HK-2 (cell line): ENCODE results near the gene RAB14.
"Not testable (repeated sequence)": the region's sequence is repeated elsewhere in the genome, so short reads cannot be mapped to it uniquely, and the experiment has no call there.

Experiments used
- DNase-seq: peaks from one replicate; pipeline ENCODE4 v3.0.0-alpha.2; 2018; ENCODE audit not compliant: unreplicated experiment

The RAB14 gene

DNA sequence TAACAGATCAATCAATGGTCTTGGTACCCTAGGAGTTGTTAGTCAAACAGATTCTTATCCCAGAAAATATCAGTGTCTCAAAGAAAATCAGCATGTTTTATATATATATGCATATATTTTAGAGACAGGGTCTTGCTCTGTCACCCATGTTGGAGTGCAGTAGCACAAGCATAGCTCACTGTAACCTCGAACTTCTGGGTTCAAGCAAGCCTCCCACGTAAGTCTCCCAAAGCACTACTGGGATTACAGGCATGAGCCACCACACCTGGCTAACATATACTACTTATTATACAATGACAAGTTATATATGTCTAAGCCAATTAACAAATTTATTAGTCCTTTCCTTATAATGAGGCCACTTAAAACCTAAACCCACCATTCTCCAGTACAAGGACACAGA, 10.4 kb downstream of the RAB14 start:
- no peak for DNase-seq

DNA sequence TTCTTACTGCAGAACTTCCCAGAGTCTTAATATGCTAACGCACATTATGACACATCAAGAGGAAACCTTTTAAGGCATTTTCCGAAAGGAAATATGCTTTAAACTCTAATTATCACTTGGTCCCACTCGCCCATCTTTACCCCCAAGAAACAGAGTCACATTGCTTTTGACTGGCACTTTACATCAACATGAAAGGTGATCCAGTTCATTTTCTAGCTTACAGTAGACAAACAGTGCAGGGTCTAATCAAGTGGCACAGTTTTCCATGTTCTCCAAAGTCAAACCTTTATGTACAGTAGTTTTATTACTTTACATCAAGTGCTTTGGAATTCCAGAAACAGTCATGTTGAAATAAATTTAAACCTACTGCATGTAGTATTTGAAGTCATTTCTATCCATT, 12.0 kb downstream of the RAB14 start:
- DNase-seq, result no peak

DNA sequence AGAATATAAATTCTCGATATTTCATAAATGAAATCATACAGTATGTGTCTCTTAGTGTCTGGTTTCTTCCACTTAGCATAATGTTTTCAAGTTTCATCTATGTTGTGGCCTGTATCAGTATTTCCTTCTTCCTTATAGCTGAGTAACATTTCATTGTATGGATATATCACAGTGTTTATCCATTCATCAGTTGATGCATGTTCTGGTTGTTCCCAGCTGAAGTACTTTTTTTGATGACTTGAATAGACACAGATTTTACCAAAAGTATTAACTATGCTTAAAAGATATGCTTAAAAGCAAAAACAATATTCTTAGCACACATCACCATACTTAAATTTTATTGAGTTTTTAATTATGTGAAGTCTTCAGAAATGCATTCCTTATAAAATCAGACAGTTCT, 12.7 kb downstream of the RAB14 start:
- DNase-seq, result no peak

DNA sequence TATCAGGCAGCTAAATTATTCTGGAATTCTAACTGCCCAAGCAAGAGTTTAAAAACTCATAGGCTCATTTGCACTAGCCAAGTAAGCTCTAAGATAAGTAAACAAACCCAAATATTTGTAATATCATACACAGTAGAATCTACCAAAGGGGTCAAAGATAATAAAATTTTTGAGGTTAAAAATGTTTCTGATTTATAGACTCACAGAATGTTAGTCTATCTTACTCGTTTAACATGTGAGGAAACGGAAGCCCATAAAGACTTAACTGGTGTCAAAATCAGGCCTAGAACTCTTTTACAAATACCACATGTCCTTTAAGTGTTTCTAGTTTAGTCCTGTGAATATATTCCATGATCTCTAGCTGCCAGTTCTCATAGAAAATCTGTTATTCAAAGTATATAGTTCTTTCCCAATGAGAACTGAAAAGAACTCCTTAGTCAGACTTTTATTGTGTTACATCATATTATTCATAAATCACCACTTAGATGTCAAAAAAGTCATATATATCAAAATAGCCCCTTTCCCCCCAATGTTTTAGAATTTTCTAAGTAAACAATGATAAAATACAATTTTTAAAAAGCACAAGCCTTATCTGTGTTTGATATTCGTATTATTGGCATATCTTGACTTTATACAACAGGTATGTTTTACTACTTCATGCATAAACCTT, 13.9 kb downstream of the RAB14 start:
- DNase-seq, result no peak

DNA sequence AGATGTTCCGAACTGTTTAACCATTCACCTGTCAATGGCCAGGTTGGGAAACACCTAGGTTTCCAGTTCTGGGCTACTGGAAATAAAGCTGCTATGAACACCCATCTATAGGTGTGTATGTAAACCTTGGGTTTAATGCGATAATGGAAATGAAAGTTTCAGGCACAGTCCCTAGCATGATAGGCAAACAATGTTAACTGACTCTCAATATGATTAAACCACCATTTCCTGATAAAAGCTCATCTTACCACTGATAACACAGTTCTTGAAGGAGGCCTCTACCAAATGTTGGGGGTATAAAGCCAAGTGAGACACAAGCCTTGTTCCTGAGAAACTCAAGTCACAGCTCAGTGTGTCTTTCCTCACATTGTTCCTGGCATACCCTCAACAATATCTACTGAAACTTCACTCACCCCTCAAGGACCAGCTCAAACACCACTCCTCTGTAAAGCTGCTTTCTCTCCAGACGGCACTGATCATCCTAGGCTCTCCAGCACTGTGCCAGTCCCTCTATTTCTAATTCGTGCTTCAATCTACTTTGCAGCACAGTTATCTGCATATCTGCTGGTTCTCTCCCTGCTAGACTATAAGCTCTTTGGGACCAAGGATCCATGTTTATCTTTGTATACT, 15.8 kb downstream of the RAB14 start:
- DNase-seq, result no peak

DNA sequence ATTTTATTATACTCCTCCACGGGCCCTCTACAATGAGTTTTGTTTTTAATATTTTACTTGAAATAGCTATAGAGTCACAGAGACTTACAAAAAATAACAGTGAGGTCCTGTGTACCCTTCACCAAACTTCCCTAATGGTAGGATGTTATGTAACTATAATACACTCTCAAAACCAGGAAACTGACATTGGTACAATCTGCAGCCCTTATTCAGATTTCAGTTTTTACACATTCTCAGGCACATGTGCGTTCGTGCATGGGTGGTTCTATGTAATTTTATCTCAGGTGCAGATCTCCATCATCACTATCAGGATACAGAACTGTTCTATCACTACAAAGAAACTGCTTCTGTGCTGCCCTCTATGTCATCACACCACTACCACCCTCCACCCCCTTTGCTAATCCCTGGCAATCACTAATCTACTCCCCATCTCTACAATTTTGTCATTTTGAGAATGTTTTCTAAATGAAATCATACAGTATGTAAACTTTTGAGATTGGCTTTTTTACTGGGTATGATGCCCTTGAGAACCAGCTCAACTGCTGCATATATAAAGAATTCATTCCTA, 16.4 kb downstream of the RAB14 start:
- no peak for DNase-seq

DNA sequence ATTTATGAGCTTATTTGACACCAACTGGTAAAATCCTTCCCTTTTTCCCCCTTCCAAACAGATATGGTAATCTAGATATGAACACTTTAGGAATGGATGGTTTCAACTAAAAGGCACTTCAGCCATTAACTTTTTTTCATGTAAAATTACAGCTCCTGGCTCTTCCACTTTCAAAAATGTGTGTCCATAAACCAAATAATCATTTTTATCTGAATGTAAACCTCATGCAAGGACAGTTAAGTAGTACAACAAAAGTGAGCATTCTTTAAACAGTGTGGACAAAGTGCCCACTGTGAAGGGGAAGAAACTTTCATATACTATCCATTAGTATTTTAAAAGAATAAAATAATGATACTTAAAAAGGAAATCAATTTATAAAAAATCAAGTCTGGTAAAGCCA, 17.2 kb downstream of the RAB14 start:
- no peak for DNase-seq

DNA sequence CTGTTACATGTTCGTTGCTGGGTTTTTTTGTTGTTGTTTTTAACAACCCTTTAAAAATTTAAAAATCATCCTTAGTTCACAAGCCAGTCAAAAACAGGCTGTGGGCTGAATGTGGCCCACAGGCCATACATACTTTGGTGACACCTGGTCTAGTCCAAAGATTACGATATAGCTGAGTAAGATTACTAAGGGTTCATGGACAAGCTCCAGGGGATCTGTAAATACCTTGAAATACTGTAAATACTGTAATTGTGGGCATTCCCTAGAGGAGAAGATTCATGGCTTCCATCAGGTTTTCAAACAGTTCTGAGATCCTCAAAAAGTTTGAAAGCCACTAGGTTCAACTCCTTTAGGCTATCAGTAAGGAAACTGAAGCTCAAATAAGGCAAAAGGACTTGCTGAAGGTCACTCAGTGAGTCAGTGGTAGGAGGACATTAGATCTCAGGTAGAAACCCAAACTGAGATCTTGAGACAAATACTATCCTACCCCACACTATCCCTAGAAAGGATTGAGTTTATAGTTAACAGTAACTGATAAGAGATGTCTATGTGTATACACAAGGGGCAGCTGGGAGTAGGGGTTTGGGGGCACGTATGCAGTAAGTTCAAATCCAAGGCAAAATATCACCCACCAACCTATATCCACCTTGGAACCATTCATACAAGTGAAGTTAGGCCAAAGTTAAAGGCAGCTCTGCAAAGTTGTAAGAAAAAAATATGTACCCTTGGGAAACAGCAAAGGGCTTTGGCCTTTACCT, 17.8 kb downstream of the RAB14 start:
- no peak for DNase-seq

DNA sequence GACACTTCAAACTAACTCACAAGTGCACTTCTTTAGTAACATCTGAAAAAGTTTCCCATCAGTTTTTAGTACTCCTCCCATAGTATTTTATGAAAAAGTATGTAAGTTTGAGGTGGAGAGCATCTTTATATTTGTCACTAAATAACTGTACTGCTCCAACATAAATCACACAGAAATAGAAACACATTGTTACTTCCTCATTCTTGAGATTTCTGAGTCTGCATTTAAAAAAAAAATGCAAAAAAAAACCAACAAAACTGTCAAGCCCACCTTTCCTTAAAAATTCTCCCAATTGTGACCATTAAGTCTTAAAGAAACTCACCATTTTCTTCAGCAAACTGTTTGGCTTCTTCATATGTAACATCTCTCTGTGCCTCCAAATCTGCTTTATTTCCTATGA, 18.7 kb downstream of the RAB14 start:
- no peak for DNase-seq

DNA sequence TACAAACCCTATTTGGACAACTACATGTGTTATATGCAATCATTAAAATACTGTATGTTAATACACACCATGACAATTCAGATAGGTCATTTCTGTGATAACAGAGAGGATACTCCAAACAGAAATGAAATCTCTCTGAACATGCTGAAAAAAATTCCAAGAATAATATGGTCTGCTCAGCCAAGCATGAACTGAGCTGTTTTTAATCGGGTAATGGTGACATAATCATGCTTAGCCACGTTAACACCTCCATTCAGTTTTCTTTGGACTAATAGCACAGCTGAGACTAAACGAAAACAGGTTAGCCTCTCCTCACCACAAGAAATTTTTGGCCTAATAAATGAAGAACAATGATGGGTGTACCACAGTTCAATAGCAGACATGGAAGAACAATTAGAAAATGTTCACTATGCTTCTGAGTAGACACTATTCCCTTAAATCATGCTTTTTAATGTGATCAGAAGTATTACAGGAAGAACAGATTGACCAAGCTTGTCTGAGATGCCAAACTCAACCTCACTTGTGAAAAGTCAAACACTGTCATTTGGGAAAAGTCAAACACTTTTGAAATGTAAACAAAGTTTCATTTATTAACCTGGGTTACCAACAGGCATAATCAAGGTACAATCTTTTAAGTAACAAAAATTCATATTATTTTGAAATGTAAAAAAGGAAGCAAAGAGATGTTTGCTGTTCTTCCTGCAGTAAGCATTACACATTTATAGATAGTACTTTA, 19.4 kb downstream of the RAB14 start:
- no peak for DNase-seq

DNA sequence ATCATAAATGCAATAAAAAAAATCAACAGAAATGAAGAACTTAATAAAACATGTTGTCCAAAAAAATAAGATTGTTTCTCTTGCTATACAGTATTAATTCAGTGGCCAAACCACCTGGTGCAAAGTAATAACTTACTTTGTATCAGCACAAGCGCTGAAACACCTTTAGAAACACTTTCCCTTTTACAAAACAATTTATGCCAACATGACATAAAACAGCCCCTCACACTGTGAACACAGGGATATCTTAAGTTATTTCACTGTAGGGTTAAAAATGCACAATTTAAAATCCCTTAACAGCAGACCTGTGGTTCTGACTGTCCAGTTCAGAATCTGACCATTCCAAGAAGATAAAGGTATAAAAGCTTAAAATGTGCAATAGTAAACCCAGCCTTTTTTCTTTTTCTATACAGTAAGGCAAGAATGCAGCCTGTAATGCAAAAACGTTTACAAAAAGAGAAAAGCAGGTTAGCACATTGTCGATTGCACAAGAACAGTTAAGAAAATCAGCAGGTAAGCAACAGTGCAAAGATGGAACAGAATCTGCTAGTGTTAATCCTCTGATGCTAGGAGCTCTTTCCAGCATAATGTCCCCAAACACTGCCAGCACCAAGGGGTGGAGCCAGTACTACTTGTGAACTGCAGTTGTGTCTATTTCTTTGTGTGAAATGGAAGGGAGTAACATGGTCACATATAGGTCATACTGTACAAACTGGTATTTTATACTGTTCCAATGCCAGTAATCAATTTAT, 21.6 kb downstream of the RAB14 start:
- no peak for DNase-seq

DNA sequence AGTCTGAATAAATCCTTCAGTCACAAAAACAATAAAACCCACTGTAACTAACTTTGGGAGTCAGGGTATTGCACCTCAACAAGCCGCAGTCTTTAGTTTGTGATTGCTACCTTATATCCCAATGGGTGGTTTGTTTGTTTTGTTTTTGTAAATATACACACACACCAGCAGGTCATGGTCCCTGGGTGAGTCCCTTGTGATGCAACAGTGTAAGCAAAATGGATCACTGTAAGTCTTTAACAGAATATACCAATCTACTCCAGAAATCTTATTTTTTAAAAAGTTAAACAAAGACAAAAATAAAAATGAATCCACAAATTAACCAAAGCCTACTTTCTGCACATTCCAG, 22.3 kb downstream of the RAB14 start:
- not testable (repeated sequence) for DNase-seq

DNA sequence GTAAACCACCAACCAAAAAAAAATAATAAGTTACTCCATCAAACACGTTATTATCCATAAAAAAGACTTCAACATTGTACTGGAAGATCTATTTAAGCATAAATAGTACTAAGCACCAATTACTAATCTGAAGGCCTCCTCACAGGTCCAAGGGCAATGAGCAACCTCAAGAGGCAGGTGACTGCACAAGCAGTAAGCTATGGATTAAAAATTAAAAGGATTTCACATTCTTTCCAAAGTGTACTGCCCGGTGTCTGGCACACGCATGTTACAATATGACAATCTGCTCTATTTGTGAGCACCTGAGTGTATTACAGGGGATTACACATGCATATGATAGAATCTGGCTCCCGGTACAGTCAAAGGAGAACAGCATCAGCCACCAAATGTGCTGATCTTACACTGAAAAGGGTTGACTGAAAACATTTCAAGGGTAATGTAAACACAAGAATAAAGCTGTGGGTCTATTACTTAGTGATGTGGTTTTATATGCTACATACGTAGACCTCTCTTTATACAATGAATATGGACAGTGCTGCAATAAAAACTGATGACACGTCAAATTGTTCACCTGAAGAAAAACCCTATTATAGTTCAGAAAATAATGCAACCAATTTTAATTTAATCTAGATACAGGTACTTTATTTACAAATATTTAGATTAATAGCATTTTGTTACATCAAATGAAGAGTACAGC, 22.8 kb downstream of the RAB14 start:
- DNase-seq, result no peak

DNA sequence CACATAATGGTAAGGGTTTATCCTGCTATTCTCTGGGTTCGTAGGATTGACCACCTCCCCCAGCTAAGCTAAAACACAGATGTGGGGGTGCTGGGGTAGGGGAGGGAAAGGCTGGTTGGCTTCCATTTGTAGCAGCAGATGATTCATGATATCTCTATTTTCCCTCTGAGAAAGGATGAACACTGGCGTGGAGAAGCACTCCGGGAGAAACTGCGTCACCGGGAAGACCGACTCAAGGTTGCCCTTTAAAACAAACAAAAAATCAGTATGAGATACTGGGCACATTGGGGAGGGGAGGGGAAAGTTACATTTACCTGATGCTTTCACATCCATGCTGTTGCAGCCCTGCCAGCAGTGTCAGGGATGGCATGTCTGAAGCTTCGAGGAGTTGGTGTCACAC, 28.2 kb downstream of the RAB14 start:
- DNase-seq, result no peak

DNA sequence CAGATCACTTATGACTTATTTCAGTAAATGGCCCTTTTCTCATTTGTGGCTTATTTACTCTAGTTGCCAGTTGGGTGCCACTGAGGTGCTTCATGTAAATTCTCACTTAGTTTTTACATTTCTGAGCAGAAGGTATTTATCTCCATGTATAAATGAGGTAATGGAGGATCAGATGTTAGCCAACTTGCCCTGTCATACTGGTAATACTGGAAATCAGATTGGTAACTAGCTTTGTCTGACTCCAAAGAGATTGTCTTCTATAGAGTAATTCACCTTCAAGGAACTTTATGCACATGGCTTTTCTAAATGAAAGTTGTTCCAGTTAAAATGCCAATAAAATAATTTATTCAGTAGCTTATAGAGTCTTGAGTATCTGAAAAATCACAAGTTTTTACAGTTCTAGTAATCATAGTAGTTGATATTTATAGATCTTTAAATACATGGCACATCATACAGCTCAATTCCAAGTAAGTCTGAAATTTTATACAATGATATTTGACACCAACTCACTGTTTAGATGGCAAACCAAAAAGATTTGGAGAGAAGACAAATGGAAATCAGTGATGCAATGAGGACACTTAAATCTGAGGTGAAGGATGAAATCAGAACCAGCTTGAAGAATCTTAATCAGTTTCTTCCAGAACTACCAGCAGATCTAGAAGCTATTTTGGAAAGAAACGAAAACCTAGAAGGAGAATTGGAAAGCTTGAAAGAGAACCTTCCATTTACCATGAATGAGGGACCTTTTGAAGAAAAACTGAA, 28.8 kb downstream of the RAB14 start:
- no peak for DNase-seq

DNA sequence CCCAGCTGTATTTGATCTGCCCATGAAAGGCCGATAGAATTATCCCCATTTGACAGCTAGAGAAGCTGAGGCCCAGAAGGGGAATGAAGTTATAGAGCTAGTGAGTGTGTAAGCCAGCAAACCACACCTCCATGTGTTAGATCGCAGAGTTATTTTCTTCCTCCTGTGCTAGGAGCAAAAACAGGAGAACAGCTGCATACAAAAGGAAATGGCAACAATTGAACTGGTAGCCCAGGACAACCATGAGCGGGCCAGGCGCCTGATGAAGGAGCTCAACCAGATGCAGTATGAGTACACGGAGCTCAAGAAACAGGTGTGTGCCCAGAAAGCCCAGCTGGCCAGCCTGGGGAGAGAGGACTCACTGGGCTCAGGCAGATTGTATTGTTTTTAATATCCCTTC, 30.4 kb downstream of the RAB14 start:
- no peak for DNase-seq

DNA sequence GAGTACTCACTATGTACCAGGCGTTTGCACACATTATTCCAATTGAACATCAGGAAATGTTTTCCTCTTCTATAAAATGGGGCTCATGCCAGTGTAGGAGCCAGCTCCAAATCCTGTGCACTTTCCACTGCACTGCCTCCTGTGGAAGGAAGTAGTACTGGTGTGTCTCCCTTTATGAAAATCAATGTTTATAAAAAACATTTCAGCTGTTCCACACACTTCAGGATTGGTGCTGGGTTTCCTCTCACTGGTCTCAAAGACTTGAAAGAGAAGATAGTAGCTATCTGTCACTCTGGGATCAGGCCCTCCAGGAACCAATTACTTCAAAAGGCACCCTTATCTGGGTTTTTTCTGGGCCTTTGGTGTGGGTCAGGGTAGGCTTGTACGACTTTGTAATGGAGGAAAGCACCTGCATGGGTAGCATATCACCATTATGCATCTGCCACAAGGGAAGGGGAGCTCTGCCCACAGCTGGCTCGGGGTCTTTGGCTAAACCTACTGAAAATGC, 32.5 kb downstream of the RAB14 start:
- no peak for DNase-seq

DNA sequence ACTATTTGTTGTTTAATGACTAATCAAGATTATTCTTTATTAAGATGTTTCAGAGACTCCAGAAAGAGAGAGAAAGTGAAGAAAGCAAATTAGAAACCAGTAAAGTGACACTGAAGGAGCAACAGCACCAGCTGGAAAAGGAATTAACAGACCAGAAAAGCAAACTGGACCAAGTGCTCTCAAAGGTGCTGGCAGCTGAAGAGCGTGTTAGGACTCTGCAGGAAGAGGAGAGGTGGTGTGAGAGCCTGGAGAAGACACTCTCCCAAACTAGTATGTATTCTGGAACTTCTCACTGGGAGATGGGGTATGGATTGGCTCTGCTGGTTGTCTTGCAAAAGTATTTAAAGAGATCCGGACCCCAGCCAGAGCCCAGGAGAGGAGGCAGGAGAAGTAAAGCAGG, 33.6 kb downstream of the RAB14 start:
- no peak for DNase-seq

DNA sequence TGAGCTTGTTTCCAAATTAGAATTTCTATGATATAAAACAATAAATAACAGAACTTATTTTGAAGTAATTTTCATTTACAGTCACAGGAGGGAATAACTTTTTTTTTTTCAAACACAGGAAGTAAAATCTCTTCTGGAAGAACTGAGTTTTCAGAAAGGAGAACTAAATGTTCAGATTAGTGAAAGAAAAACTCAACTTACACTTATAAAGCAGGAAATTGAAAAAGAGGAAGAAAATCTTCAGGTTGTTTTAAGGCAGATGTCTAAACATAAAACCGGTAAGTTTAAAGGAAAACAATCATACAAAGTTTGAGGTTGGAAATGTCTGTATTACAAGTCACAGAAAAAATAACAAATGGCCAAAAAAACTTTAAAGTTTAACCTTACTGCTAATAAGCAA, 41.6 kb downstream of the RAB14 start:
- DNase-seq, result no peak

DNA sequence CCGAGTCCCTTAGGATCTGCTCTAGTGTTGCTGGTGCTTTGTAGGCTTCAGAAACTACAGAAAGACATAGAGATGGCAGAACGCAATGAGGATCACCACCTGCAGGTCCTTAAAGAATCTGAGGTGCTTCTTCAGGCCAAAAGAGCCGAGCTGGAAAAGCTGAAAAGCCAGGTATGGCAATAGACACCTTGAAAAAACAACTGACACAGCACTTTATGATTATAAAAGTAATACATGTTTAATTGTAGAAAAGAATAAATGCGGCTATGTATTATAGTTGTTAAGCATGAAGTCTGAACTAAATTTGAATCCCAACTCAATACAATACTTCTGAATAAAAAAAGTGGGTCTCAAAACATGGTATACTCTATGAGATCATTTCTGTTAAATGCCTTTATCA, 43.7 kb downstream of the RAB14 start:
- DNase-seq, result no peak
